Hematopoietic multipotent progenitor cell treated with erythropoietin and hydrocortisone succinate and interleukin-3 and kit ligand, for 8 days (in vitro differentiated cells): ENCODE data around the gene PPP1R12C.
"Not testable (repeated sequence)": the region's sequence is repeated elsewhere in the genome, so short reads cannot be mapped to it uniquely, and the experiment has no call there.

Source experiments
- DNase-seq: peaks from one replicate; pipeline ENCODE4 v3.0.0-alpha.2; 2015

PPP1R12C gene

DNA sequence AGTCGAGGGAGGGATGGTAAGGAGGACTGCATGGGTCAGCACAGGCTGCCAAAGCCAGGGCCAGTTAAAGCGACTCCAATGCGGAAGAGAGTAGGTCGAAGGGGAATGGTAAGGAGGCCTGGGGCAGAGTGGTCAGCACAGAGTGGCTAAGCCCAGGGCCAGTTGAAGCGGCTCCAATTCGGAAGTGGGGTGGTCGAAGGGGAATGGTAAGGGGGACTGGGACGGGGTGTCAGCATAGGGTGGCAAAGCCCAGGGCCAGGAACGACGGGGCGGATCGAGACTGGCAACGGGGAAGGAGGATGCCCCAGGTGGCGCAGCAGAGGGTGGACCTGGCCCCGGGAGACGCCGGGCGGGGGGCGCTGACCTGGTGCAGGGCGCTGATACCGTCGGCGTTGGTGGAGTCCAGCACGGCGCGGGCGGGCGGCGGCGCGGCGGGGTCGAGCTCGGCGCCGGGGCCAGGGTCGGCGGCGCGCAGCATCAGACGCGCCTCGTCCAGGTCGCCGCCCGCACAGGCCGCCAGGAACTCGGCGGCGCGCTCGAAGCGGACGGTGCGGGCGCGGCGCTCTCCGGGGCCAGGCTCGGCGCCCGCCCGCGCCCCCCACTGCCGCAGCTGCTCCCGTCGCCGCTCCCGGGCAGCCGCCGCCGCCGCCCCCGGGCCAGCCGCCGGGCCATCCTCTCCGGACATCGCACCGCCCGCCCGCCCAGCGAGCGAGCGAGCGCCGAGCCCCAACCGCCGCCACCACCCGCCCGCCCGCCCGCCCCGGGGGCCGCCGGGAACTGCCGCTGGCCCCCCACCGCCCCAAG, at the start of gene PPP1R12C:
PPP1R12C (minus strand) TSS at position 779 of the 804 bp plus-strand sequence; CDS start at position 685, 94 bp downstream.
- no peak for DNase-seq

DNA sequence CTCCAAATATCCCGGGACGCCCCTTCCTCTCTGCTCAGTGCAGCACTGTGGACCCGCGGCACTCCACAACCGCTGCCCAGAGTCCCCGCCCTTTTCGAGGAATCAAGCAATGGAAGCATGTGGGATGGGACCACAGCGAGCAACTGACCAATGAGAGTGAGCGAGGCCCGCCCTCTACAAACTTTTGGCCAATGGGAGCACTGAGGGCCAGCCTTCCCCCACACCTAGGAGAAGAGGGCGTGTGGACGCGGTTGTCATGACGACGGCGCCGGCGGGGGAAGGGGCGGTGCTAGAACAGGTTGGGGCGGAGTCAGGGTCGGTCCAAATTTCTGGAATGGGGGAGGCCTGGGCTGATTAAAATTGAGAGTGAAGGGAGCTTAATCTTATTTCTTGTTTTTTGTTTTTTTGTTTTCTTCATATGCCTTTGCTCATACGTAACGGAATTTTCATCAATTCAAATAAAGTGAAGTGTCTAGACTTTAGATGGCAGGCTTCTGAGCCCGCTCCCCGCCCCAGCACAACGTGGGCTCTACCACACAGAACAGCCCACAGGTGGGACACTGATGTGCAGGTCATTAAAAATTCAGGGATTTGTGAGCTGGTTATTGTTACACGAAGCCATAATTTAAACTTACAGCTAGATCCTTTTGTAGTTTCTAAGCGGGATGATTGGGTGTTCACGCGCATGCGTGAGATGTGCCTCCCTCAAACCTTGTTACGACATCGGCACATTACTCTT, 49.3 kb upstream of the PPP1R12C start, which contains the start of gene DNAAF3:
DNAAF3 (minus strand) TSS at position 84 of the 739 bp plus-strand sequence. CDS start 200 bp downstream, outside the sequence.
- peak; percentile 98 for DNase-seq

DNA sequence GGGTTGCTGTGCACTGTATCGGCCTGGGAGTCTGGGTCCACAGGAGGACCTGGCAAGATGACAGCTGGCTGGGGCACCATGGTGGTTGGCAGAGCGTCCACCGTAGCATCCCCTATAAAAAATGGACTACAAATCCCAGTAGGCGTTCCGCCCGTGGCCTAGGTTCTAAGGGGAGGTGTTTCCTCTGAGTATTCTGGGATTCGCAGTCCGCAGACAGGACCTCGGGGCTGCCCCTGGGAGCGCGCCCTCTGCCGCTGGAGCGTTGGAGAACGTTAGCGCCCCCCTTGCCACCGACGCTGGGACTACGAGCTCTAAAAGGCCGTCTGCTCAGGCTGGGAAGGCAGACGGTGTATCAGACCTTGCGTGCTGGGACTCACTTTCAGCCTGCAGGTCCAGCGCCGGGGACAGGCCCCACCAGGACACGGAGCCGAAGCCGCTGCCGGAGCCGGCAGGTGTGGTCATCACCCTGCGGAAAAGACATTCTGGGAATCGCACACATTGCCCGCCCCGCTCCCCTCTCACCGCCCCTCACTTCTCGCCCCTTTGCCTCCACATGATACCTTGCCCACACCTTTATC, 48.6 kb upstream of the PPP1R12C start:
- DNase-seq, result peak; percentile 90

DNA sequence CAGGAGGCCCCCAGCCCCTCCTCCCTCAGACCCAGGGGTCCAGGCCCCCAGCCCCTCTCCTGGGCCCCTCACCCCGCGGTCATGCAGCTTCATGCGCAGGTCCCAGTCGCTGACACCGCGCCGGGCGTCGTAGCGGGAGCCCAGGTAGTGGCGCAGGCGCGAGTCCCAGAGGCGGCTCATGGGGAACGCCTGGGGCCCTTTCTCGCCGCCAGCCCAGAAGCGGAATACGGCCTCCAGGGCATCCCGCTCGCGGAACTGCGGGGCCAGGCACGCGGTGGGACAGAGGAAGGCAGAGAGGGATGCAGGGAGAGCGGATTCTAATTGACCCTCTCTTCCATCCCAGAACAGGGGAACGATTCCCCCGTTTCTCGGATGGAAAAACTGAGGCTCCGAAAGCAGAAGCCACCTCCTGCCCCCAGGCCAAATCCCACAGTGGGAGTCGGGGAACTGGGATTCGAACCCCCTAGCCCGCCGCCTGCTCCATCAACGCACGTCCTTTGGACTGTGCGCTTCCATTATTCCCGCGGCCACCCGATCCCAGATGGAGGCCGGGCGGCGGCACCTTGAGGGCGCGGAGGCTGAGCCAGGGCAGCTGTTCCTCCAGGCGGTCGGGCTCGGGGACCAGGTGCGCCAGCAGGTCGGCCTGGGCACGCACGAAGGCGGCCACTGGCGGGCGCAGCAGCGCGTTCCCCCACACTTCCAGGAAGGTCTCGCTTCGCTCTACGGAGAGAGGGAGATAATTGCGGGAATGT, 44.3 kb upstream of the PPP1R12C start:
- DNase-seq, result no peak

DNA sequence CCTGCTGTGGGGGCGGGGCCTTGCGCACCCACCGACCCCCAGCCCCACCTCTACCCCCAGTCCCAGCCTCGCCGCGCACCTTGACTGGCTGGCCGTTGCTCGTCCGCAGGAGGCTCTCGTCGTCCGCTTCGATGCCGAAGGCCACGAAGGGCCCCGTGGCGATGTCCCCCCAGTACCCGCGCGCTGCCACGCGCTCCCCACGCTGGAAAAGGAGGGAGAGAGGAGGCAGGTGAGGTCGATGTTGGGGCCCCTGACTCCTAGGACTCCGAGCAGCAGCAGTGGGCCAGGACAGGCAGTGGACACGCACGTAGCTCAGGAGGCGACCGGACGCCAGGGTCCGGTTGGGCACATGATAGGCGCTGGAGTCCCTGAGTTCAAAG, 43.5 kb upstream of the PPP1R12C start:
- no peak for DNase-seq

DNA sequence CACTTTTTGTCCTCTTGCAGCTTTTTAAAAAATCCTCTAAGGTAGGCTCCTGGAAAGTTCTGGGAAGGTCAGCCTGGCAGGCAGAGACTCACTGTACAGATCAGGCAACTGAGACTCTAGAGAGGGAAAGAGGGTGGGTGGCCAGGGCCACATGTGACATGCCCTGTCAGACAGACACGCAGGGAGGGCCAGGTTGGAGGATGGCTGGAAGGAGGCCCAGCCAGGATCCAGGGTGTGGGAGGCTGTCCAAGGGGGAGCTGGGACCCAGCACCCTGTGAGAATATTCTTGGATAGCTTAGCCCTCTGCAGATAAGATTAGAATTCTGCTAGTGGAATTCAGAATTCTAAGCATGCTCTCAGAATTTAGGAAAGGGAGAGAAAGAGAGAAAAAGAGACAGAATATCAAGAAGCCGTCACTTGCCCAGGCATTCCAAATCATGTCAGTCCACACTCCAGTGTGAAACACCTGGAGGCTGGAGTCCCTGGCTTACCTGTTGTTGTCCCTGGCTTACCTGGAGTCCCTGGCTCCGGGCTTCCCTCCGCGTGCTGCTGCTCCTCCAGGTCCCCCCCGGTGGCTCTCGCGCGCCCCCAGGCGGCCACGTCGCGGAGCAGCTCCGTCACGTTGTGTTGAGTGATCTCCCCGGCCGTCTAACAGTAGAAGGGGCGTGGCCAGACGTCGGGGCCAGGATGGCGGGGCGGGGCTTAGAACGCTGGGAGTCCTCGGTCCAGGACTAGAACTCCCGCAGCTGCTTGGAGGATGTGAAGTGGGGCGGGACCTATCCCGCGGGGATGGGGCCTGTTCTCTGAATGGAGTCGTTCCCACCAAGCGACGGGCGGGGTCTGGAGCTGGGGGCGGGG, 42.9 kb upstream of the PPP1R12C start:
- DNase-seq, result peak; percentile 93

DNA sequence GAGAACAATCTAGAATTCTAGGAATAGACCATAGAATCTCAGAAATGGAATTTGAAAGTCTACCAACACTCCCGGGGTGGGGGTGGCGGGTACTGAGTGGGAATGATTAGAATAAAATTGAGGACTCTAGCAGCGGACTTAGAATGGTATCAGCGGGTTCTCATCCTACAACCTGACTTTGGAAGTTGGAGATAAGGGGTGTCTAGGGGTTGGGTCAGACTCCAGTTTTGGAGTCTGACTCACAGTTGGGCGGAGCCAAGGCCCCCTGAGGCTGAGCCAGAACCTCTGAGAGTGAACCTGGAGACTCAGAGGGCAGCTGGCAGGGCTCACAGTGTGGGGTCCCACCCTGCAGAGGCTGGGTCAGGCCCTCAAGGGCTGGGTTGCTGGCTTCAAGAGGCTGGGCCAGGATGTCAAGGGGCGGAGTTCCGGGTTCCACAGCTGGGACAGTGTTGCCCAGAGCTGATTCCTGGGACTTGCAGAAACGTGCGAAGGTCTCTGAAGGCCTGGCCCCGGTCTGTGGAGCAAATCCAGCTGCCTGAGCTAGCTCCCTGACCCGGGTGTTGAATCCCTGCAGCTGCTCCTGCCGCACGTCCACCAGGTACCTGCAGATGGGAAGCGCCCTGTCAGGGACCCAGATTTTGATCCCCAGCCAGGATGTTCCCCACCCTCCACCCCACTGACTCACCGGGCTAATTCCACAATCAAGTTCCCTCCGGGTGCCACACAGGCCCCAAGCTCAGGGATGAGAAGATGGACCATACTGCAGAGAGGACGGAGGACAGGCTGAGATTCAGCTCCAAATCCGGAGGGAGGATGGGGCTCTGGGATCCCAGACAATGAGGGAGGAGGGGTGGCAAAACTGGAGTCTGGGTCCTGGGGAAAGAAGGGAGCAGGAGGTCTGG, 41.7 kb upstream of the PPP1R12C start:
- peak; percentile 98 for DNase-seq

DNA sequence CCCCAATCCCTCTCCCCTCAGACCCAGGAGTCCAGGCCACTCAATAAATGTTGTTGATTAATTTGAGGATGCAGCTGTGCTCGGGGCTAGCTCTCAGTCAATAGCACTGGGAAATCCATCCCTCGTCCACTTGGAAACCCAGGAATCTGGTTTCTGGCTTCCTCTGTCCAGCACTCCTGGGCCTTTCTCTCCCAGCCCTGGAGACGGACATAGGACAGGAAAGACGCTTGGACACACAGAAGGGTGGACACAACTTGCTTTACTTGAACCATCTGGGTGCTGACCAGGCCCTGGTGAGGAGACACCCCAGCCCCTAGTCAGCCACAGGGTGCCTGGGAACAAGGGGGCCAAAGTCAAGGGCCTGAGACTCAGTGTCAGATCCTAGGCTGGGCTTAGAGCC, 41.0 kb upstream of the PPP1R12C start:
- DNase-seq, result no peak

DNA sequence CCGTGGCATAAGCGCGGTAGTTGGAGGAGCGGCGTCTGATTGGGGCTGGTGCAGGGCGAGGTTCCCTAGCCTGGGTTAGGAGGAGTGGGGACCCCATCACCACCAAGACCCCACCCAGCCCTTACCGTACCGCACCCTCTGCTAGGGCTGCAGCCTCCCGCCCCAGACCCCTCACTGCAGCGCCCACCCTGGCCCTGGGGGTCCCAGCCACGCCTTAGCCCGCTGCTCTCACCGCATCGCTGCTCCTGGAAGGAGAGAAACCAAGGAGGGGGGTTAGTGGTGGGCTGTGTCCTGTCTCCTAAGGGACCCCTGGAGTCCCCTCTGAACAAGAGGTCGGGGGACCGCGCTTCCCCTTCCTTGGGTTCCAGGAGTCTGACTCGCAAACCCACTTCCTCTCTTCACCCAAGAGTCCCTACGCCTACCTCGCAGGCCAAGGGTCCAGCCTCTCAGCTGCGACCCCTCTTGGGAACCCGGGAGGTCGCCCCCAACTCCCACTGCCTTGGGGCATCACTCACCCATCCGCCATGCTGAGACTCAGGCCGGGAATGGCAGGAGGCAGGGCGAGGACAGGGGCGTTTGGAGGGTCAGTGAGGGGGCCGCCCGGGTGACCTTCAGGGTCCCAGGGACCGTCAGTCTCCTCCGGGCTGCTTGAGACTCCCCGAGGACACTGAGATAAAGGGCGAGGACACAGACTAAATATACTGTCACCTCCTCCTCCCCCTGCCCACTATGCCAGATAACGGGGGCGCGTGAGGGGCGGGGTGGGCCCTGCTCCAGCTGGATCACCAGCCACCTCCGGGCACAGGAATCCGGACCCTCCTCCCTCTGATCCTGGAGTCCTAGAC, 39.8 kb upstream of the PPP1R12C start, which contains the start of gene TNNI3:
TNNI3 (minus strand) TSS at position 669 of the 845 bp plus-strand sequence; CDS start at position 526, 143 bp downstream.
- no peak for DNase-seq

DNA sequence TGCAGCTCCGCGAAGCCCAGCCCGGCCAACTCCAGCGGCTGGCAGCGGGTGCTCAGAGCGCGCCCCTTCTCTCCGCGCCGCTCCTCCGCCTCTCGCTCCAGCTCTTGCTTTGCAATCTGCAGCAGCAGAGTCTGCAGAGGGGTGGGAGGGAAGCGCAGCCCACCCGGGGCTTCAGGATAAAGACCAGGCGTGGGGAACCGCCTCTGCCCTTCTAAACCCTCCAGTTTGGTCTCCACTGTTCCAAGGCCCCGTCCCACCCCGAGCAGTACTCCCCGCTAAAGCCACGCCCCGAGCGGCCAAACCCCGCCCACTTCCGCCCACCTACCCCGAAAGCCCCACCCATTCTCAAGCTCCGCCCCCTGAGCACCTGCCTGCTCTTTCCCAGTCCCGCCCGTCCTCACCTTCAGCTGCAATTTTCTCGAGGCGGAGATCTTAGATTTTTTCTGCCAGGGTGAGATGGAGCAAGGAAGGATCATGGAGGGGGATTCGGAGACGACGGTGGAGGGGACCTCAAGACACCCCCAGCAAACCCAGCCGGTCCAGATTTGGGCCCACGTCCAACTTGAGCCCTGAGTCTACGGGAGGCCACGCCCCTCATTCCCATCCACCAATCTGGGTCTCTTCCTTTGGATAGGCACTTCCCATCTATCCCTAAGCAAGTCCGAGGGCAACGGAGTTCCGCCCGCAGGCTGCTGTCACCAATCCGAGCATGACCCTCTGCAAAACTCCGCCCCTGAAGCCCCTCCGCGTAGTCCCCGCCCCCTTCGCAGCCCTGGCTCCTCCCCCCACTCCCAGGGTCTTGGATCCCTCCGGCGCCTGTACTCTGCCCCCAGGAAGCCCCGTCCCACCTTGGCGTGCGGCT, 39.0 kb upstream of the PPP1R12C start:
- peak; percentile 20 for DNase-seq

DNA sequence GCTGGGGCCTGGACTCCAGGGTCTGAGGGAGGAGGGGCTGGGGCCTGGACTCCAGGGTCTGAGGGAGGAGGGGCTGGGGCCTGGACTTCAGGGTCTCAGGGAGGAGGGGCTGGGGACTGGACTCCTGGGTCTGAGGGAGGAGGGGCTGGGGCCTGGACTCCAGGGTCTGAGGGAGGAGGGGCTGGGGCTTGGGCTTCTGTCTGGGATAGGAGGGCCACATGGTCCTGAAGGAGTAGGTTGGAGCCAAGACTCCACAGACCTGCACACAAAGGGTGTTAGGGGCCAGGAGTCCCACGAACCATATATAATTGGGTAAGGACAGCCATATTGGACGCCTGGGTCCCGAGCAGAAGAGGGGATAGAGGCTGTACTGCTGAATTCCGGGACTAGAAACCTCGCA, 38.3 kb upstream of the PPP1R12C start:
- DNase-seq, result not testable (repeated sequence)

DNA sequence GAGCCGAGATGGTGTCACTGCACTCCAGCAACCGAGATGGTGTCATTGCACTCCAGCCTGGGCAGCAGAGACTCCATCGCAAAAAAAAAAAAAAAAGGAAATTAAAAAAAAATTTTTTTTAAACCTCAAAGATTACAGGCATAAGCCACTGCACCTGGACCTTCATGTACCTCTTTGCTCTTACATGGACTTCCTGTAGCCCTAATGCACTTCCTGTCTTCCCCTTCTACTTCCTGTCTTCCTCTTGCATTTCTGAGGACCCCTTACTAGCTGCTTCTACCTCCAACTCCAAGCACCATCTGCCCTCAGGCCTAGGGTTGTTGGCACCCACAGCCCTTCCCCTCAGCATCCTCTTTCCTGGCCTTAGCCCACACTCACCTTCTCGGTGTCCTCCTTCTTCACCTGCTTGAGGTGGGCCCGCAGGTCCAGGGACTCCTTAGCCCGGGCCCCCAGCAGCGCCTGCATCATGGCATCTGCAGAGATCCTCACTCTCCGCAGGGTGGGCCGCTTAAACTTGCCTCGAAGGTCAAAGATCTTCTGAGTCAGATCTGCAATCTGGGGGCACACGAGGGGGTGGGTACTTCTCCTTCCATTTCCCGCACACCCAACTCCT, 36.3 kb upstream of the PPP1R12C start:
- no peak for DNase-seq

DNA sequence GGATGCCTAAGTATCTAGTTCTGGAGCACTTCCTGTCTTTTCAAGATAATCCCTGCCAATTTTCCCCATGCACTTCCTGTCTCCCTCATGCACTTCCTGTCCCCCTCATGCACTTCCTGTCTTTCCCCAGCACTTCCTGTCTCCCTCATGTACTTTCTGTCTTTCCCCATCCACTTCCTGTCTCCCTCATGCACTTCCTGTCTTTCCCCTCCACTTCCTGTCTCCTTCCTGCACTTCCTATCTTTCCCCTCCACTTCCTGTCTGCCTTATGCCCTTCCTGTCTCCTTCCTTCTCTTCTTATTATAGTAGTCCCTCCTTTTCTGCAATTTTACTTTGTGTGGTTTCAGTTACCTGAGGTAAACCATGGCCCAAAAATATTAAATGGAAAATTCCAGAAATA, 34.6 kb upstream of the PPP1R12C start:
- no peak for DNase-seq

DNA sequence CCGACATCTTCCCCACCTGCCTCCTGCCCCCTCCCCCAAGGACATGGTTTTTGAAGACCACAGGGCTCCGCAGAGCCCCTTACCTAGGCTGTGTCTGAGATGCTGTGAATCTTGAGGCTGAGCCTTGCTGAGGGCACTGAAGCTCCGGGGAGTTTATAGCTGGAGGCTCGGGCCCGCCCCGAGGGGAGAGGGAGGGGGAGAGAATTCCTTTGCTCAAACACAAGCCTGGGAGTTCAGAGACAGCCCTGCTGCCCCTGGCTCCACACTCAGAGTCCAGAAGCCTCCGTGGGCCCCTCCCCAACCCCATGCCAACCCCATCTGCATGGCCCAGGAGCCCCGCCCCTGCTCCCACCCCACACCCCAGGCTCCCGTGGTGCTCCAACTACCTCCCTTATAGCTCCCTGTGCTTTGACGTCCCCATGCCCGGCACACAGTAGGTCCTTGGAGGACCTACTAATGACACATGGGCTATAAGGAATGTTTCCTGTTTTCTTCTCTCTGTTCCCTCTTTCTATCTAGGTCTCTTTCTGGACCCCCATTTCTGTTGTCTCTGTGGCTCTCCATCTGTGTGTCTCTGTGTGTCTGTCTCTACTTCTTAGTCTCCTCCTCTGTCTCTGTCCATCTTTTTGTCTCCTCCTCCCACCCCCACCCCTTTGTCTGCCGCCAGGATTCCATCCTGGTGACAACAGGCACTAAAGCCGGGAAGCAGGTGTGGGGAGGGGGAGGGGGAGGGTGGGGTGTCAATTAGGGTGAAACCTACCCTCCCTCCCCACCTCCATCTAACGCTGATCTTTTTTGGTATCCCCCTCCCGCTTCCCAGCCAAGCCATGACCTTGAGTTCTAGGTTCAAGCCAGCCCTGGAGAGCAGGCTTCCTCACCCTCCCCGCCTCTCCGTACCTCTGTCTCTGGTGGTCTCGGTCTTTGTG, 31.9 kb upstream of the PPP1R12C start, which contains the start of gene TNNT1:
TNNT1 (minus strand) TSS at position 129 of the 926 bp plus-strand sequence. CDS start 2,049 bp downstream, outside the sequence.
- no peak for DNase-seq

DNA sequence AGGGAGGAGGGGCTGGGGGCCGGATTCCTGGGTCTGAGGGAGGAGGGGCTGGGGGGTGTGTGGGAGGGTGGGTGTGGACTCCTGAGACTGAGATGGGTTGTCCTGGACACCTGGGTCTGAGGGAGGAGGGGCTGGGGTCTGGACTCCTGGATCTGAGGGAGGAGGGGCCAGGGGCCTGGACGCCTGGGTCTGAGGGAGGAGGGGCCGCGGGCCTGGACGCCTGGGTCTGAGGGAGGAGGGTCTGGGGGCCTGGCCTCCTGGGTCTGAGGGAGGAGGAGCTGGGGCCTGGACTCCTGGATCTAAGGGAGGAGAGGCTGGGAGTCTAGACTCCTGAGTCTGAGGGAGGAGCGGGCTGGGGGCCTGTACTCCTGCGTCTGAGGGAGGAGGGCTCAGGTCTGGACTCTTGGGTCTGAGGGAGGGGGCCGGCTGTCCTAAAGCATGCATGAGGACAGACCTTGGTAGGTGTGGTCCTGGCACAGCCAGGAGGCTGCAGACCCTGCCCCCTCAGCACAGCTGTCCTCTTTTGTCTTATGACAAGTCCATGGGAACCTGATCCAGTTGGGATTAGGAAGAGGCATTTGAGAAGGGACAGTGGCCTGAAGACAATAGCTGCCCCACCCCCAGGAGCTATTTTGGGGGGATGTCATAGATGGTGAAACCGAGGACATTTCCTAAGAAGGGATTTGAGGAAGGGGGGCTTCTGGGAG, 30.3 kb upstream of the PPP1R12C start:
- DNase-seq, result no peak

DNA sequence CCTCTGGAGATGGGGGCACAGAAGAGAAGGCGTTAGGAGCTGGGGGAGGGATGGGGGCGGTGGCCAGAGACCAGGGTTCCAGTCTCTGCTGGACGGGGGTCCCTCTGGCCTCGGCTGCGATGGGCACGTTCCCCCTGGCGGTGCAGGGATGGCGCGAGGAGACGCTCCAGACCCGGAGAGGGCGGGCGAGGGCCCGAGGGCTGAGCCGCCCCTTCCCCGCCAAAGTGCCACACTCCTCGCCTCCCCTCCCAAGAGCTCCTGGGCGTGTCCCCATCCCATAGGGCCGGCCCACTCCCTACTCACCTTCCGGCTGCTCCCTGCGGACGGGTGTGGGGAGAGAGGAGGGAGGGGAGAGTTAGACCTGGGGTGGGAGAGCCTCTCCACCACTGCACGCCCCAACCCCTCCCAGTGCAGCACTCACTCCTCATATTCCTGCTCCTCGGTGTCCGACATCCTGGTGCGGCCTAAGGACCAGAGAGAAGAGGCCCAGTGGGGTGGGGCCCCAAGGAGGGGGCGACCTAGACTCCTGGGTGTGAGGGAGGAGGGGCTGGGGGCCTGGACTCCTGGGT, 29.4 kb upstream of the PPP1R12C start:
- no peak for DNase-seq
